Smooth muscle cell (in vitro differentiated cells): ENCODE results near the gene NCOA1. TPM values are rescaled to one million over a fixed set of nuclear protein-coding genes. Genes with fewer than 3 reads are reported as not detected.

ENCODE experiments used
- DNase-seq: peaks from one replicate; lab custom pipeline; 2025; ENCODE audit not compliant: unreplicated experiment; lab: John Stamatoyannopoulos, UW
- H2AFZ ChIP-seq: fragments of 200-600 bp; sonication (generic); 2 replicates; pipeline ENCODE4 v1.6.0; 2016; ENCODE audit warnings: antibody characterized with exemption, low read depth, mild to moderate bottlenecking
- H3F3A ChIP-seq: fragments of 200-600 bp; sonication (generic); 2 replicates; pipeline ENCODE4 v1.6.0; 2017; ENCODE audit warnings: antibody characterized with exemption, low read depth
- H3K27ac ChIP-seq: fragments of 200-600 bp; sonication (generic); 2 replicates; pipeline ENCODE4 v1.5.1; 2016; ENCODE audit warnings: low read depth, mild to moderate bottlenecking
- H3K27me3 ChIP-seq: fragments of 200-600 bp; sonication (generic); 2 replicates; pipeline ENCODE4 v1.6.1; 2016; ENCODE audit warnings: low read depth, mild to moderate bottlenecking
- H3K36me3 ChIP-seq: fragments of 200-600 bp; sonication (generic); 2 replicates; pipeline ENCODE4 v1.5.1; 2016; ENCODE audit warnings: low read depth
- H3K4me1 ChIP-seq: fragments of 200-600 bp; sonication (generic); 2 replicates; pipeline ENCODE4 v1.5.1; 2016; ENCODE audit warnings: low read depth
- H3K4me2 ChIP-seq: fragments of 200-600 bp; sonication (generic); 2 replicates; pipeline ENCODE4 v1.6.0; 2016; ENCODE audit warnings: mild to moderate bottlenecking
- H3K4me3 ChIP-seq: fragments of 200-600 bp; sonication (generic); 2 replicates; pipeline ENCODE4 v1.5.1; 2016; ENCODE audit warnings: mild to moderate bottlenecking
- H3K79me2 ChIP-seq: fragments of 200-600 bp; sonication (generic); 2 replicates; pipeline ENCODE4 v1.6.0; 2016; ENCODE audit warnings: low read depth, mild to moderate bottlenecking
- H3K9ac ChIP-seq: fragments of 200-600 bp; sonication (generic); 2 replicates; pipeline ENCODE4 v1.6.0; 2016; ENCODE audit warnings: low read depth
- H3K9me3 ChIP-seq: fragments of 200-600 bp; sonication (generic); replicated peaks from 2 replicates; pipeline ENCODE4 v1.5.1; 2016; ENCODE audit warnings: low read depth
- H4K20me1 ChIP-seq: fragments of 200-600 bp; sonication (generic); 2 replicates; pipeline ENCODE4 v1.6.0; 2016; ENCODE audit warnings: low read depth
- WGBS: methylation state at CpG from one replicate; pipeline ENCODE4 v1.1.7; 2016; ENCODE audit warnings: low lambda C conversion rate; 5-methylcytosine and 5-hydroxymethylcytosine counted together
- polyA plus RNA-seq: library from polyadenylated mRNA; unstranded; fragments of >200 nt; fragmentation: Nextera tagmentation; extraction: Ambion mirVana; gene quantifications from 2 replicates; pipeline ENCODE4 v1.2.1, GENCODE V29; 2016
- total RNA-seq: library from RNA; depleted of rRNA; stranded (reverse); fragments of >200 nt; gene quantifications from 2 replicates; pipeline ENCODE4 v1.2.3, GENCODE V29; 2014
- TF ChIP-seq, protein P1 (sequence below): fragments of 200-600 bp; sonication (generic); IDR thresholded peaks from 2 replicates; pipeline ENCODE4 v1.5.1; 2017; ENCODE audit warnings: borderline replicate concordance, mild to moderate bottlenecking, antibody characterized with exemption; ENCODE audit not compliant: insufficient read depth, poor library complexity, severe bottlenecking

Gene NCOA1
- total and polyA plus RNA-seq, 2 experiments from 2014 or later = 8.5 to 21.0 TPM

DNA sequence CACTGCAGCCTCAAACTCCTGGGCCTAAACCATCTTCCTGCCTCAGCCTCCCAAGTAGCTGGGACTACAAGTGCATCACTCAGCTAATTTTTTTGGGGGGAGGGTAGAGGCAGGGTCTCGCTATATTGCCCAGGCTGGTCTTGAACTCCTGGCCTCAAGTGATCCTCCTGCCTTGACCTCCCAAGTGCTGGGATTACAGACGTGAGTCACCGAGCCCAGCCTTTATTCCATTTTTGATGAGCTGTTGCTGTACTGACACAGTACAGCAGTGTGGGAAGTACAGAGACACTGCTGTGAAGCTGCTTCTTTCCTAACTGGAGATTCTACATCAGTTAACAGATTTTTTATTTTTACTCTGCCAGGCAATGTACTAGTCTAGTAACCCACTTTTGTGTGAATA, 283.3 kb downstream of the NCOA1 start:
- Histone ChIP-seq H3K4me2 (no peak overlapping the region), H3K9ac (no peak overlapping the region), H3K9me3 (no peaks in the 10 kb centered on the region), H3K4me3 (no peak overlapping the region), H3K4me1 (no peaks in the 10 kb centered on the region), H3K27me3 (no peaks in the 10 kb centered on the region), H3K36me3 (no peaks in the 10 kb centered on the region), H2AFZ (no peak overlapping the region), H3F3A (no peaks in the 10 kb centered on the region), H3K79me2 (no peaks in the 10 kb centered on the region), H3K27ac (no peak overlapping the region), H4K20me1 (no peaks in the 10 kb centered on the region)
- DNase-seq = no peak
- WGBS = 85% methylated on average over 3 of the region's 3 CpGs
- TF ChIP-seq, protein P1, sequence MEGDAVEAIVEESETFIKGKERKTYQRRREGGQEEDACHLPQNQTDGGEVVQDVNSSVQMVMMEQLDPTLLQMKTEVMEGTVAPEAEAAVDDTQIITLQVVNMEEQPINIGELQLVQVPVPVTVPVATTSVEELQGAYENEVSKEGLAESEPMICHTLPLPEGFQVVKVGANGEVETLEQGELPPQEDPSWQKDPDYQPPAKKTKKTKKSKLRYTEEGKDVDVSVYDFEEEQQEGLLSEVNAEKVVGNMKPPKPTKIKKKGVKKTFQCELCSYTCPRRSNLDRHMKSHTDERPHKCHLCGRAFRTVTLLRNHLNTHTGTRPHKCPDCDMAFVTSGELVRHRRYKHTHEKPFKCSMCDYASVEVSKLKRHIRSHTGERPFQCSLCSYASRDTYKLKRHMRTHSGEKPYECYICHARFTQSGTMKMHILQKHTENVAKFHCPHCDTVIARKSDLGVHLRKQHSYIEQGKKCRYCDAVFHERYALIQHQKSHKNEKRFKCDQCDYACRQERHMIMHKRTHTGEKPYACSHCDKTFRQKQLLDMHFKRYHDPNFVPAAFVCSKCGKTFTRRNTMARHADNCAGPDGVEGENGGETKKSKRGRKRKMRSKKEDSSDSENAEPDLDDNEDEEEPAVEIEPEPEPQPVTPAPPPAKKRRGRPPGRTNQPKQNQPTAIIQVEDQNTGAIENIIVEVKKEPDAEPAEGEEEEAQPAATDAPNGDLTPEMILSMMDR = no peak

DNA sequence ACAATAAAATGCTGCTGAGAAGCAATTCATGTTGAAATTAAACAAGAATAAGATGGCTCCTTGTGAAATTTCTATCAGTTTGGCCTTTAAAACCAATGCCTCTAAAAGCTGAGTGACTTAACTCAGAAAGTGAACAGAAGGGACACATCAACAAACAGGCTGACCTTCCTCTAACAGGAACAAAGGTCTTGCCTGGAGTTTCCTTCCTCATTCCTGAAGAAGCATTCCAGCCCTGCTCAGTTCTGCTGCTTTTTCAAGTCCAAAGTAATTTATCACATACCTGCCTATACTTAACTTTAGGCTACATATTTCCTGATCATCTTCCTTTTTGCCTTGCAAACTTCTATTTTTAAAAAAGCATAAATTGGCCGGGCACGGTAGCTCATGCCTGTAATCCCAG, 288.1 kb downstream of the NCOA1 start:
- TF ChIP-seq, protein P1 = no peak
- Histone ChIP-seq H3K9ac (no peak overlapping the region), H3K36me3 (no peaks in the 10 kb centered on the region), H3K27me3 (no peaks in the 10 kb centered on the region), H3K4me2 (no peak overlapping the region), H2AFZ (no peak overlapping the region), H3K27ac (no peak overlapping the region), H3K9me3 (no peaks in the 10 kb centered on the region), H4K20me1 (no peaks in the 10 kb centered on the region), H3K79me2 (no peaks in the 10 kb centered on the region), H3K4me3 (no peak overlapping the region), H3F3A (no peaks in the 10 kb centered on the region), H3K4me1 (no peaks in the 10 kb centered on the region)
- 95% methylated on average over 2 of the region's 2 CpGs for WGBS
- DNase-seq = no peak

DNA sequence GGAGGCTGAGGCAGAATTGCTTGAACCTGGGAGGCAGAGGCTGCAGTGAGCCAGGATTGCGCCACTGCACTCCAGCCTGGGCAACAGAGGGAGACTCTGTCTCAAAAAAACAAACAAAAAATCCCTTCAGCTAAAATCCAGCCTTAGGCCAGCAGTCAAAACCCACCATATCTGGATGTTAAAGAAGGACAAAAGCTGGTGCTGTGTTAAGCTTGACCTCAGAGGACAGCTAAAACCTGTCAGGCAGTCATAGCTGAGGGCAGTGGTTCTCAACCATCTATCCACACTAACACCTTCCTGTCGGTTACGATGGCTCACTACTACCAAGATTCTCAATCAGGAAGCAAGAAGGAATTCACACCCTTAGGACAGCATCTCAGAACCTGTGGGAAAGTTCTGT, 292.6 kb downstream of the NCOA1 start:
- no peak overlapping the region for H3K27ac ChIP-seq
- no peak overlapping the region for H3K4me2 ChIP-seq
- H3K79me2 ChIP-seq = no peaks in the 10 kb centered on the region
- no peaks in the 10 kb centered on the region for H3K36me3 ChIP-seq
- no peak overlapping the region for H3K4me3 ChIP-seq
- TF ChIP-seq, protein P1 = no peak
- H3F3A ChIP-seq = no peaks in the 10 kb centered on the region
- H2AFZ ChIP-seq = no peak overlapping the region
- DNase-seq = no peak
- no peaks in the 10 kb centered on the region for H3K4me1 ChIP-seq
- no peaks in the 10 kb centered on the region for H4K20me1 ChIP-seq
- WGBS = 95% methylated on average over 3 of the region's 3 CpGs
- H3K27me3 ChIP-seq = no peaks in the 10 kb centered on the region
- no peak overlapping the region for H3K9ac ChIP-seq
- H3K9me3 ChIP-seq = no peaks in the 10 kb centered on the region

DNA sequence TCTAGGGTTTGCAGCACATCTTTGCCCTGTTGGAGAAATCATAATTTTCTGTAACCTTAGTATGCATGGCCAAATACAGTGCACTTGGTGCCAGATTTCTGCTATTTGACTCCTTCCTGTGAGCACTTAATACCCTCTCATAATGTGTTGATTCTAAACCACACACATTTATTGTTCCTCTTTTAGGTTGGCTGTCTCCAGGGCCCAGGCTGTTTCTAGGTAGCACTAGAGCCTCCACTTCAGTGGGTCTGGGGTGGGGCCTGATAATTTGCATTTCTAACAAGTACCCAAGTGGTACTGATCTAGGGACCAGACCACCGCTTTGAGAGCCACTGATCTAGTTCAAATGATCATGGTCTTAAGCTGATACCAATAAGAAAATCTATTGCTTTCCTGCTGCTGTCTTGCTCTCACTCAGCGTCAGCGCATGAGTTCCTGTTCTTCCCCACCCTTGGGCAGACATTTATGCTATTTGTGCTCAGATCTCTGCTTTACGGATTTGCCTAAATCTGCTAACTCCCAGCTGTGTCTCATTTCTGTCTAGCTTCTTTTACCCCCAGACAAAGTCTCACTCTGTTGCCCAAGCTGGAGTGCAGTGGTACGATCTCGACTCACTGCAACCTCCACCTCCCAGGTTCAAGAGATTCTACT, 294.7 kb downstream of the NCOA1 start:
- WGBS = 90% methylated on average over 6 of the region's 6 CpGs
- no peaks in the 10 kb centered on the region for H3K4me1 ChIP-seq
- H2AFZ ChIP-seq = no peak overlapping the region
- H3K9me3 ChIP-seq = no peaks in the 10 kb centered on the region
- H3F3A ChIP-seq = no peaks in the 10 kb centered on the region
- no peaks in the 10 kb centered on the region for H3K36me3 ChIP-seq
- TF ChIP-seq, protein P1 = no peak
- no peak overlapping the region for H3K4me2 ChIP-seq
- no peaks in the 10 kb centered on the region for H4K20me1 ChIP-seq
- no peak for DNase-seq
- H3K27ac ChIP-seq = no peak overlapping the region
- no peaks in the 10 kb centered on the region for H3K27me3 ChIP-seq
- H3K4me3 ChIP-seq = no peak overlapping the region
- no peak overlapping the region for H3K9ac ChIP-seq
- no peaks in the 10 kb centered on the region for H3K79me2 ChIP-seq
